Central memory CD8-positive, alpha-beta T cell (primary cell): ENCODE results near the gene SVEP1.
A peak's percentile ranks its signal among the peaks of the same experiment; 100 is the strongest.

Experiments used
- ATAC-seq: fragments of 150-1000 bp; cut with Tn5 transposase; replicated peaks from 2 replicates; pipeline ENCODE4 v1.10.0; 2022; ENCODE audit warnings: mild to moderate bottlenecking, moderate FRiP score, moderate number of reproducible peaks; ENCODE audit not compliant: poor library complexity, severe bottlenecking; ENCODE audit errors: extremely low read depth
- DNase-seq, 2 donors: peaks; one replicate each; pipeline ENCODE4 v3.0.0; 2021; ENCODE audit warnings: low spot score in 2 of 2
- H3K27ac Mint-ChIP-seq: one replicate; pipeline ENCODE4 v1.8.0; 2022; ENCODE audit warnings: low read depth, mild to moderate bottlenecking, moderate library complexity, mixed read lengths
- H3K27me3 Mint-ChIP-seq: one replicate; pipeline ENCODE4 v1.8.0; 2022; ENCODE audit warnings: mixed read lengths
- H3K36me3 Mint-ChIP-seq: one replicate; pipeline ENCODE4 v1.8.0; 2022; ENCODE audit warnings: mild to moderate bottlenecking, moderate library complexity, mixed read lengths; ENCODE audit not compliant: insufficient read depth
- H3K4me1 Mint-ChIP-seq: one replicate; pipeline ENCODE4 v1.8.0; 2022; ENCODE audit warnings: mixed read lengths
- H3K4me3 Mint-ChIP-seq: one replicate; pipeline ENCODE4 v1.8.0; 2022; ENCODE audit warnings: mild to moderate bottlenecking, moderate library complexity, mixed read lengths
- H3K9me3 Mint-ChIP-seq: one replicate; pipeline ENCODE4 v1.8.0; 2022; ENCODE audit warnings: mixed read lengths

Gene SVEP1

DNA sequence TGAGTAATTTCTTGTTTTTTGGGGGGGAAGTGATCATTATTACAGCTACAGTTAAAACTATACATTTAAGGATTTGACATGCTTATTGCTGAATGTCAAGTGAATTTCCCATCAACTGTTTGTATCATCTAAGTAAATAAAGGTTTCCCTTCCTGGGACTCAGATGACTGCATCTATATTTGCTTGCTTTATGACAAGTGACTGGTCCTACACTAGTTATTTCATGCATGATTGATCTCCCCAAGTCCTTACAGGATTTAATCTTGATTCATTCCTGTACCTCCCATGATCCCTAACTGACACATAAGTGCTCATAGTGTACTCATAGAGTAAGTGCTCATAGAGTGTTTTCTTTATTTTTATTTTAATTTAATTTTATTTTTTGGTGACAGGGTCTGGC, 244.7 kb downstream of the SVEP1 start:
- ATAC-seq (no peak), DNase-seq (no peak)
- Mint-ChIP-seq H3K4me3 (no peak overlapping the region), H3K27me3 (peaks cover 20% of the 10 kb centered on the region), H3K9me3 (no peaks in the 10 kb centered on the region), H3K36me3 (peaks cover 4% of the 10 kb centered on the region), H3K27ac (no peak overlapping the region), H3K4me1 (no peaks in the 10 kb centered on the region)

DNA sequence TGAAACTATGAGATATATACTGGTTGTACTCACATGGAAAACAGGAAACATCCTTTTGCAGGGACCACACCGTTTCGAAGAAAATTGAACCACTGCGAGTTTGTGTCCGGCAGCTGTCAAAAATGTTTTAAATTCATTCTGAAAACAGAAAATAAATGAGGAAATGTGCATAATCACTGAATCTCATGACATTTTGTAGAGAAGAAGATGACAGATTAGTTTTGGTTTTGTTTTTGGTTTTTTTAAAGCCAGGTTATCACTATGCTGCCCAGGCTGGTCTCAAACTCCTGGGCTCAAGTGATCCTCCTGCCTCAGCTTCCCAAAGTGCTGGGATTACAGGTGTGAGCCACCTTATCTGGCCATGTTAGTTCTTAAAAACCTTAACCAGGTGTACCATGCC, 245.4 kb downstream of the SVEP1 start:
- Mint-ChIP-seq H3K4me3 (no peak overlapping the region), H3K36me3 (no peaks in the 10 kb centered on the region), H3K27me3 (peaks cover 20% of the 10 kb centered on the region), H3K27ac (no peak overlapping the region), H3K4me1 (no peaks in the 10 kb centered on the region), H3K9me3 (no peaks in the 10 kb centered on the region)
- no peak for DNase-seq
- ATAC-seq: no peak

DNA sequence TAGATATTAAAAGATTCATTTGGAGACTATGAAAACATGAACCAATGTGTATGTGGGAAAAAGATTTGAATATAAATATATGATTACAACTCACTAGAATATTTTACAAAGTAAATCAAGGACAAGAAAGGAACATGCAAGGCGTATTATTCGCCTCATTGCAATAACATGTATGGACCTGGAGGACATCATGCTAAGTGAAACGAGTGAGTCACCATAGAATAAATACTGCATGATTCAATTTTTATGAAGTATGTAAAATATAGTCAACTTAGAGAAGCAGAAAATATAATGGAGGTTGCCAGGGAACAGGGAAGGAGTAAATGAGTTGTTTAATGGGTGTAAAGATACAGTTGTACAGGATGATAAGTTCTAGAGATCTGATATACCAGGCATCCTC, 246.8 kb downstream of the SVEP1 start:
- Mint-ChIP-seq H3K4me1 (no peaks in the 10 kb centered on the region), H3K4me3 (no peak overlapping the region), H3K27ac (no peak overlapping the region), H3K9me3 (no peaks in the 10 kb centered on the region), H3K27me3 (peaks cover 30% of the 10 kb centered on the region), H3K36me3 (no peaks in the 10 kb centered on the region)
- ATAC-seq: no peak
- DNase-seq: no peak

DNA sequence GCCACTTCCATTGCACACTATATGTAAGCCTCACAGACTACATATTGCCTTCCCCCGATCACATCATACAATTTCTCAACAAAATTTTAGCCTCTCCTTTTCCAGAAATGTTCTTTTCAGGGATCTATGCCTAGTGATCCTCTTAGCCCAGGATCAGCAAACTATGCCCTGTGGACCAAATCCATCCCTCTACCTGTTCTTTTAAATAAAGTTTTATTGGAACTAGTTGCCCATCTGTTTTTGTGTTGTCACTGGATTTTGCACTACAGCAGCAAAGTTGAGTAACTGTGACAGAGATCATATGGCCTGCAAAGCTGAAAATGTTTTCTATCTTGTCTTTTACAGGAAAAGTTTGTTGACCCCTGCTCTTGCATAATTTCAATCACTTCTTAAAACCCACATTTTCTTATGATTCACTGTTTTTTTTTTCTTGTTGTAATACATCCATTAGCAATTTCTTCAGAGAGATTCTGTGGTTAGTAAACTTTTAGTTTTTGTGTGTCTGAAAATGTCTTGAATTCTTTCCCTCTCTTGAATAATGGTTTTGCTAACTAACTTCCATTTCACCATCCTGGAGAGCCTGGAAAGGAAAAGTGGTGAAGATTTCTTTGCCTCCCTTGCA, 248.9 kb downstream of the SVEP1 start:
- no peak for ATAC-seq
- H3K36me3 Mint-ChIP-seq: no peaks in the 10 kb centered on the region
- H3K27ac Mint-ChIP-seq: no peak overlapping the region
- H3K4me3 Mint-ChIP-seq: no peak overlapping the region
- no peaks in the 10 kb centered on the region for H3K9me3 Mint-ChIP-seq
- H3K4me1 Mint-ChIP-seq: no peaks in the 10 kb centered on the region
- no peak for DNase-seq
- H3K27me3 Mint-ChIP-seq: peaks cover 24% of the 10 kb centered on the region

DNA sequence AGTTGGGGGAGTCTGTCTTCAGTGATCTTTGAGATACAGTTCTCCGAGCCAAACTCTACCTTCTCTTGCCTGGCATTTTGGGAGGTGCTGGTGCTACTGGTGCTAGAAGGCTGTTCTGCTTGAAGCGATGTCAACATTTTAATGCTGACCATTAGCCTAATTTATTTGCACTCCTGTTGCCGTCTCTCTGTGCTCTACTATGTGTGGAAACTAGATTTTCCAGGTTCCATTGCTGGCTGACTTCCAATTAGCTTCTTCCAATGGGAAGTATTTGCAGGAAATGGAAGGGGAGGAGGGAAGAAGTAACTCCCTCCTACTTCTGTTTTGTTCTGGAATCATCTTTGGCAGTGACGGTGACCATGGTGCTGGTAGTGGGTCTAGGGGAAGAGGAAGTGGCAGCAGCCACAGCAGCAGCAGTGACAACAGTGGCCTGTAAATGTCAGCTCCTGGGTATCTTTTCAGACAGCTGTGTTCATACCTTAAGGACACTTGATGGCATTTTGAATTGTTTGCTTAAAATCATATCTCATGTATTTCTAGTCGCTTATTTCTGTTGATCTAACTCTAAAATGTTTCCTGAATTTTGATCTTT, 249.8 kb downstream of the SVEP1 start:
- Mint-ChIP-seq H3K36me3 (no peaks in the 10 kb centered on the region), H3K27ac (no peak overlapping the region), H3K4me3 (no peak overlapping the region), H3K27me3 (peaks cover 21% of the 10 kb centered on the region), H3K9me3 (no peaks in the 10 kb centered on the region), H3K4me1 (no peaks in the 10 kb centered on the region)
- ATAC-seq (no peak), DNase-seq (no peak)

DNA sequence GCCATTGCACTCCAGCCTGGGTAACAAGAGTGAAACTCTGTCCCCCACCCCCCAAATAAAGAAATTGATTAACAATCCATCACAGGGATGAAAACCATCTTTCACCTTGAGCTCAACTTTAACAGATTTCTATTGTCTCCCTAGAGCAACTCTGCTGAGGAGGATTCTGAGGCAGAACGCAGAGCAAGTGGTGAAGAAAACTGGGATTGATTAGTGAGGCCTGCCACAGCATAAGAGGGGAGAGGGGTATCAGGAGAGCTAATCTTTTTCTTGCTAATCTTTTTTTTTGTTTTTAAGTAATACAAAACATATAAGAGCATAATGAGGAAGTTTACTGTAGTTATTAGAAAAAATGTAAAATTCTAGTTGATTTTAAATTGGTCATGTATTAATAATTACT, 250.8 kb downstream of the SVEP1 start:
- no peak for ATAC-seq
- DNase-seq: no peak
- no peaks in the 10 kb centered on the region for H3K36me3 Mint-ChIP-seq
- peaks cover 21% of the 10 kb centered on the region for H3K27me3 Mint-ChIP-seq
- H3K4me1 Mint-ChIP-seq: no peaks in the 10 kb centered on the region
- H3K4me3 Mint-ChIP-seq: no peak overlapping the region
- H3K9me3 Mint-ChIP-seq: no peaks in the 10 kb centered on the region
- no peak overlapping the region for H3K27ac Mint-ChIP-seq

DNA sequence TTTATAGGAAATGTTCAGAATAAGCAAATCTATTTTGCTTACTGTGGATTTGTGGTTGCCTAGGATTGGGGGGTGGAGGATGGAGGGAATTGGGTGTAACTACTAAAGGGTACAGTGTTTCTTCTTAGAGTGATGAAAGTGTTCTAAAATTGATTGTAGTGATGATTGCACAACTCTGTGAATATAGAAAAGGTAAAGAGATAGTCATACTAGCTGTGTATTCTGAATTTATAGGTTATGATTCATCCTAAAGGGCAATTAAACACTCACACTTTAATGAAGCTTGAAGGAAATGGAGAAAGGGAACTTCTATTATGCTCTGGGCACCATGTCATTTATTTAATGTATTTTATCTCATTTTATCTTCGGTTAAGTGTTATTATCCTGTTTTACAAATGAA, 251.8 kb downstream of the SVEP1 start:
- H3K9me3 Mint-ChIP-seq: no peaks in the 10 kb centered on the region
- no peak for DNase-seq
- peaks cover 16% of the 10 kb centered on the region for H3K27me3 Mint-ChIP-seq
- no peak overlapping the region for H3K4me3 Mint-ChIP-seq
- no peak overlapping the region for H3K27ac Mint-ChIP-seq
- no peaks in the 10 kb centered on the region for H3K4me1 Mint-ChIP-seq
- no peak for ATAC-seq
- H3K36me3 Mint-ChIP-seq: no peaks in the 10 kb centered on the region

DNA sequence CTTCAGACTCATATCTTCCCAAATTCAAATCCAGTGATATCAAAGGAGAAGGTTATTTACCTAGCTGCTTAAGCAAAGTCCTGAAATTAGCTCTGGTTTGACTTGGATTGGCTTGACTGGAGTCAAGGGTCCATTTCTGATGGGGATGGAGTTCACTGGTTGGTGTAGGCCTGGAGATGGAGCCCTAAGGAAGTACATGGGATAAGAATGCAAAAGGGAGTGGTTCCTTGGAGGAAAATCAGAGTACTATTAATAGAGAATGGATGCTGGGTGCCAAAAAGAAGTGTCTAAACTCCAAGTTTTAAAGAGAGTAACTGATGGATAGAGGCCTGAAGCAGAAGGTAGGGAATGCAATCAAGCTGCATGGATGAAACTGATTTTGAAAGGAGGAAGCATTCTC, 255.7 kb downstream of the SVEP1 start:
- Mint-ChIP-seq H3K4me3 (no peak overlapping the region), H3K36me3 (no peaks in the 10 kb centered on the region), H3K27me3 (peaks cover 21% of the 10 kb centered on the region), H3K27ac (no peak overlapping the region), H3K4me1 (no peaks in the 10 kb centered on the region), H3K9me3 (no peaks in the 10 kb centered on the region)
- no peak for ATAC-seq
- no peak for DNase-seq

DNA sequence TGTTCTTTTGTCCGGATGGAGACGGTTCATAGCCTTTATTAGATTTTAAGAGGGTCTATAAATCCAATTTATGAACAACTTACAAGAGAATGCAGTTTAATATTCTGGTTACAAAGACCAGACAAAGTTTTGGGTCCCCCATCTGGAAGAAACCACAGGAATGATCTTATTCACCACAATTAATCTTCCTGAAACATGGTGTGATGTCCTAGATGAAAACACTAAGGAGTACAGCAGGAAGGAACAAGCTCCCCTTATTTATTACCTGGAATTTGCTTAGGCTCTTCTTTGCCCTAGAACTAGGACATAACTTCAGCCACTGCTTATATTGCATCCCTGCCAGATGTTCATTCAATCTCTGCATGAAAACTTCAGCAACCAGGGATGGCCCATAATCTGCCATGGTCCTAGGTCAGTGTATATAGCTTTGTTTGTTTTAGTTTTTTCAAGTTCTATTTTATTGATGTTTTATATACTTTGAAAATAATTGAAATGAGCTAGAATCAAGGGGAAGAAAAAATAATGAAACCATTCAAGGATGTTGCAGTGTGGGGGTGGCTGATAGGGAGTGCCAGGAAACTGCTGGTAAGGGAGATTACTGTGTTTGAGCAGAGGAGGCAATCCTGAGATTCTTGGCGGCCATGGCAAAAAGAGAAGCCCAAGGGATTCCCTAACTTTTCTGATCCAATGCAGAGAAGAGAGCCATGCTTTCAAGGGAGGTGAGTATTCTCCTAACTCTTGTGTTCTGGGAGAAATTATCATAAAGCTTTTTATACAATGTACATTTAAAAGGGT, 258.7 kb downstream of the SVEP1 start:
- ATAC-seq (no peak), DNase-seq (no peak)
- Mint-ChIP-seq H3K4me1 (no peaks in the 10 kb centered on the region), H3K9me3 (no peaks in the 10 kb centered on the region), H3K27ac (no peak overlapping the region), H3K4me3 (no peak overlapping the region), H3K36me3 (no peaks in the 10 kb centered on the region), H3K27me3 (peaks cover 8% of the 10 kb centered on the region)

DNA sequence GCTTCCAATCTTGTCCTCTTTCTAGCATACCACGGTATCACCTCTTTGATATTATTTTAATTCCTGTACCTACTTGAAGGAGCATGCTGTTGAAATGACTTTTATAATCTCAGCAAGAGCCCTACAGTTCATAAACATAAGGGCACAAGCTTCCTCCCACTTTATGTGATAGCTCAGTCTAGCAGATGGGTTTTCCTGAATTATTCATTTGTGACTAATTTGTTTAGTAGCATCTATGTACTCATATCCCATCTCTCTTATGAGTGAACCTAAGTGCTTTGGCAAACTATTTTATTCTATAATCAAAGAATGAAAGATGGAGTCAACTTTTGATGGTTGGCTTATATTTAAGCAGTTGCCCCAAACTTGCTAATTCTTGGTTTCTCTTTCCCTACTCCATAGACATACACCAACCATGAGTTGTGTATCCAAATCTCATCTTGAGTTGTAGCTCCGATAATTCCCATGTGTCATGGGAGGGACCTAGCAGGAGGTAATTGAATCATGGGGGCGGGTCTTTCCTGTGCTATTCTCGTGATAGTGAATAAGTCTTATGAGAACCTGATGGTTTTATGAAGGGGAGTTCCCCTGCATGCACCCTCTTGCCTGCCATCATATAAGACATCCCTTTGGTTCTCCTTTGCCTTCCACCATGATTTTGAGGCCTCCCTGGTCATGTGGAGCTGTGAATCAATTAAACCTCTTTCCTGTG, 259.6 kb downstream of the SVEP1 start:
- peaks cover 8% of the 10 kb centered on the region for H3K27me3 Mint-ChIP-seq
- H3K4me3 Mint-ChIP-seq: no peak overlapping the region
- ATAC-seq: no peak
- no peak for DNase-seq
- no peak overlapping the region for H3K27ac Mint-ChIP-seq
- no peaks in the 10 kb centered on the region for H3K36me3 Mint-ChIP-seq
- no peaks in the 10 kb centered on the region for H3K4me1 Mint-ChIP-seq
- H3K9me3 Mint-ChIP-seq: no peaks in the 10 kb centered on the region

DNA sequence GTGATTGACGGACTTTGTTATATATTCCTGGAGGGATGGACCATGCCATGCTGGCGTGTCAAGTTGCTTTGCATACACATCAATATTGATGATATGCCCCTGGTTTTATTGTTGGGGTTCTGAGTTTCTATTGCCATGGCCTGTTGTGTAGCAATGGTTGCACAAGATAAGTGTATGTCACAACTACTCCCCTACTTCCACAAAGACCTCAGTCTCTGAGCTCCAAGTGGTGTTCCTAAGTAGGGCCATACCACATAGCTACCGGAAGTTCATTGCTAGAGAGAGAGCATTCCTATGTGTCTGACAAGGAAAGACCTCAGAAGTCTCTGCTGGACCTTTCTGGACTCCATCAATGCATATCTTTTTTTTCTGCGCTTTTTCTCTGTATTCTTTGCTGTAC, 261.6 kb downstream of the SVEP1 start:
- no peaks in the 10 kb centered on the region for H3K4me1 Mint-ChIP-seq
- no peak overlapping the region for H3K27ac Mint-ChIP-seq
- no peak overlapping the region for H3K4me3 Mint-ChIP-seq
- DNase-seq (no peak), ATAC-seq (no peak)
- no peaks in the 10 kb centered on the region for H3K9me3 Mint-ChIP-seq
- peaks cover 8% of the 10 kb centered on the region for H3K27me3 Mint-ChIP-seq
- no peaks in the 10 kb centered on the region for H3K36me3 Mint-ChIP-seq

DNA sequence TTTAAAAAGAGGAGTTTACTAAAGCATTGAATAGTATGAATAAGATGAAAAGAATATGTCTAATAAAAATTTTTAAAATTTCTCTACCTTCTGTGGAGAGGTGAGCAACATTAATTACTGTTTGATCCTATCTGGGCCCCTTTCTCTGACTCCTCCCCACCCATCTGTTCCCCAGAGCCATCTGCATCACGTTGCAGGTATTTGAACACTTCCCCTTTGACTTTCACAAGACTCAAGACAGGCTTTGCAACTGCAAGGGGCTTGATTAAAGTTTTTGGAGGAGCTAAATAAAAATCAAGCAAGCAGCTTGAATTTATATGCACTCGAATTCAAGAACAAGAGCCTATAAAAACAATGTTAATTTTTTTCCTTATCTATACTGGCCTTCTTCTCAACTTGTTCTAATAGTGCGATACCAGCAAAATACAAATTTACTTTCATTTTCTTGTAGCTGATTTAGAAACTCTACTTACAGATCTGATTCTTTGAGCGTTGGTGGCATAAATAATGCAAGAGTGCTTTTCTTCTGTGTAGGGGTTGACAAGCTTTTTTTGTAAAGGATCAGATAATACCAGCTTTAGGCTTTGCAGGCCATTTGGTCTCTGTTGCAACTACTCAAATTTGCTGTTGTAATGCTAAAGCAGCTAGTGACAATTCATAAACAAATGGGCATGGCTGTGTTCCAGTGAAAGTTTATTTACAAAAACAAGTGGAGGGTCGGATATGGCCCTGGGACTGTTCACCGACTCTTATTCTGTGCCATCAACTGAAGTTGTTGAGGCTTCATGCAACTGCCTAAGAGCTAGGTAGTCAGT, 263.1 kb downstream of the SVEP1 start:
- H3K36me3 Mint-ChIP-seq: no peaks in the 10 kb centered on the region
- ATAC-seq: no peak
- H3K4me3 Mint-ChIP-seq: peak overlapping the region; percentile 23
- no peak for DNase-seq
- no peaks in the 10 kb centered on the region for H3K9me3 Mint-ChIP-seq
- H3K27ac Mint-ChIP-seq: no peak overlapping the region
- H3K27me3 Mint-ChIP-seq: no peaks in the 10 kb centered on the region
- no peaks in the 10 kb centered on the region for H3K4me1 Mint-ChIP-seq
